ENCODE results near the gene MYL9.
"Not testable (repeated sequence)": the region's sequence is repeated elsewhere in the genome, so short reads cannot be mapped to it uniquely, and the experiment has no call there.

The MYL9 gene

GRCh38 chr20:36549942-36550789 is 8.8 kb downstream of the MYL9 start:
- no peak for DNase-seq (ENCODE audit: low spot score)

DNA sequence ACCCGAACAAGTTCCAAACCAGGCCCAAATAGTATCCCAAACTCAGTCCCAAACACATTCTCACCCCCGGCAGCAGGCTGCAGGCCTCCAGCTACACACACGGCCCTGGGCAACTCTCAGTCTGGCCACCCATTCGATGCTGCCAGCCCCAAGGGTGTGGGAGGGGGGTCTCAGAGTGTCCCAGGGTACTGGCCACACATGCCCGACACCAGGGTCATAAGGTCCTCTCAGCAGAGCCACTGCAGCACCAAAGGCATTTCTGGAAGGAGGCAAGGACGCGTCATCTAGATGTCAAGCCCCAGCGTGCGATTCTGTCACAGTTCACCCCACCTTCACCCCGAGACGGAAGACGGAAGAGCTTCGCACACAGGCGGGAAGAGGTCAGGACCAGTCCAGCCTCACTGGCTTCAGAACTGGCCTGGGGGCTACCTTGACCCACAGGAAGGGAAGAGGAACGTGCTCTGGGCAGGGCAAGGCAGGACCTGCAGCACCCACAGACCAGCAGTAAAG is 9.5 kb downstream of the MYL9 start:
- no peak for DNase-seq (ENCODE audit: low spot score)

- no peak for DNase-seq (ENCODE audit: low spot score)
These were observed 13.9 kb downstream of the MYL9 start for GRCh38 chr20:36555248-36555647.

DNA sequence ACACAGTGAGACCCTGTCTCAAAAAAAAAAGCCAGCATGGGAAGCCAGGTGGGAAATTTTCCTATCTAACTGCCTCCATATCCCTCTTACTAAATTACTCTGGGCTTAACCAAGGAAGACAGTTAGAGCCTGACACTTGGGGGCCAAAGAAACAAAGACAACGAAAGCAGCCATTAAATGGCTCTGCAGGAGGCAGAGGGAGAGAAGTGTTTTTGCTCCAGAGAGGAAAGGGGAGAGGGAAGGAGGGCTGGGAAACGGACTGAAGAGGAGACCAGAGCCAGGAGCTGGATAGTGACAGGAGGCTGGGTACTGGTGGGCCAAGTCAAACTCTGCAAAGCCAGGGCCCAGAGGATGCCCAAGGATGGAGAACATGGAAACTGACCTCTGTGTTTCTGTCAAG is 21.4 kb downstream of the MYL9 start:
- no peak for DNase-seq (ENCODE audit: low spot score)

DNA sequence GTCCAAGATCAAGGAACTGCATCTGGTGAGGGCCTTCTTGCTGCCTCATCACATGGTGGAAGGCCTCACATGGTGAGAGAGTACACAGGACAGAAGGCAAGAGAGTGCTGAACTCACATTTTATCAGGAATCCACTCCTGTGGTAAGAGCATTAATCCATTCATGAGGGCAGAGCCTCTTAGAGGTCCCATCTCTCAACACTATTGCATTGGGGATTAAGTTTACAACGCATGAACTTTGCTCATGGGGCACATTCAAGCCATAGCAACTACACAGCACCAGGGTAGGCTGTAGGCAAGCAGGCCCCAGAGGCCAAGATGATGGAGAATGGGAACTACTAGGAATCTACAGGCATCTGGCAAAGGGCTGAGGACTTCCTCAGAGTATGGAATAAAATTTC is 22.1 kb downstream of the MYL9 start:
- no peak for DNase-seq (ENCODE audit: low spot score)

DNA sequence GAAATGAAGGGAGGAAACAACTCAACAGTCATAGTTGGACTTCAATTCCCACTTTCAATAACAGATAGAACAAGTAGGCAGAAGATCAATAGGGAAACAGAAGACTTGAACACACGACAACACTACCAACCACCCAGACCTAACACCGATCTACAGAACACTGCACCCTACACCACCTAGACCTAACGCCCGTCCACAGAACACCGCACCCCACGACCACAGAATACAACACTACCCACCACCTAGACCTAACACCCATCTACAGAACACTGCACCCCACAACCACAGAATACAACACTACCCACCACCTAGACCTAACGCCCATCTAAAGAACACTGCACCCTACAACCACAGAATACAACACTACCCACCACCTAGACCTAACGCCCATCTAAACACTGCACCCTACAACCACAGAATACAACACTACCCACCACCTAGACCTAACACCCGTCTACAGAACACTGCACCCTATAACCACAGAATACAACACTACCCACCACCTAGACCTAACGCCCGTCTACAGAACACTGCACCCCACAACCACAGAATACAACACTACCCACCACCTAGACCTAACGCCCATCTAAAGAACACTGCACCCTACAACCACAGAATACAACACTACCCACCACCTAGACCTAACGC is 22.9 kb downstream of the MYL9 start:
- DNase-seq (ENCODE audit: low spot score) = not testable (repeated sequence)

GRCh38 chr20:36564726-36565121 is 23.4 kb downstream of the MYL9 start:
- DNase-seq (ENCODE audit: low spot score) = not testable (repeated sequence)

DNA sequence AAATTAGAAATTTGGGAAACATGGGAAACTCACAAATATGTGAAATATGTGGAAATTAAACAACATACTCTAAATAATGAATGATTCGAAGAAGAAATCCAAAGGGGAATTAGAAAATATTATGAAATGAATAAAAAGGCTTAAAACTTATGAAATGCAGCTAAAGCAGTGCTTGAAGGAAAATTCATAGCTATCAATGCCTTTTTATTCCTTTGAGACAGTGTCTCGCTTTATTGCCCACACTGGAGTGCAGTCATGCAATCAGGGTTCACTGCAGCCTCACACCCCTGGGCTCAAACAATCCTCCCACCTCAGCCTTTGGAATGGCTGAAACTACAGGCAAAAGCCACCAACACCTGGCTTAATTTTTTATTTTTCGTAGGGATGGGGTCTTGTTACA is 24.2 kb downstream of the MYL9 start:
- no peak for DNase-seq (ENCODE audit: low spot score)

- no peak for DNase-seq (ENCODE audit: low spot score)
These were observed 28.6 kb downstream of the MYL9 start for GRCh38 chr20:36569847-36570429.

DNA sequence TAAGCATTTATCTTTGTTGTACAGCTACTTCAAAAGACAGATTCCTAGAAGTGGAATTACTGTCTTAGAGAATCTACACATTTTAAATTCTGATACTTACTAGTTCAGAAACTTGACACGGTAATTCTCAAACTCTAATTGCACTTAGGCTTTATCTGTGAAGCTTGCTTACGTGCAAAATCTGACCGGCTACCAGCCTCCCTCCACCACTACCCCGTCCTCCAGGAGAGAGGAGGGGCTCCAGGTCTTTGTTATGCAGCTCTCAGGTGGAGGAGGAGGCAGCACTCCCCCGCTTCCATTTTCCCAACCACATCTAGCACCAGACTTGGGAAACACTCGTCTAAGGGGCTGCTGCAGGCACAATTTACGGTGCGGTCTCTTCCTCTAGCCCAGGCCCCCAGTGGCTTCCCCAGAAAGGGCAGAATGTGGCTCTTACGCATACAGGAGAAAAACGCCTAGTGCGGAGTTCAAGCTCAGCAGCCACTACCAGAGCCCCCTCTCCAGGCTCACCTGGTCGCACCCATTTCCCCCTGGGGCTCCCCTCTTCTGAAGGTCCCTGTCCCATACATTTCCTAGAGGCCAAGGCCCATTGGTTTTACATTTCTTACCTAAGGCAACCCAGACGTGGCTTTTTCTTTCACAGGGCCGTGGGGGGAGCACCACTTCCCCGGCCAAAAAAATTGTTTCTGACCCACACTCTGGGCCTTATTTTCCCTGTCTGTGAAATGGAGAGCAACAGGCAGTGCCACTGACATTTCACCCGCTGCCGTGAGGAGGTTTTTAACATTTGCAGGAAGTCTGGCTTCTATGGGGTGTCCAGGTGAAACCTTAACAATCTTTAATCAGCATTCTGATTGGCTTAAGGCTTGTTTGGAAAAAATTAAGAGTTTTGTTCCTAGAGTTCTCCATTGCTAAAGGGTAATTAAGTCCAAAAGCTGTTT is 30.5 kb downstream of the MYL9 start:
- DNase-seq (ENCODE audit: low spot score) = no peak

GRCh38 chr20:36572701-36573102 is 31.4 kb downstream of the MYL9 start:
- peak; percentile 63 for DNase-seq (ENCODE audit: low spot score)

DNA sequence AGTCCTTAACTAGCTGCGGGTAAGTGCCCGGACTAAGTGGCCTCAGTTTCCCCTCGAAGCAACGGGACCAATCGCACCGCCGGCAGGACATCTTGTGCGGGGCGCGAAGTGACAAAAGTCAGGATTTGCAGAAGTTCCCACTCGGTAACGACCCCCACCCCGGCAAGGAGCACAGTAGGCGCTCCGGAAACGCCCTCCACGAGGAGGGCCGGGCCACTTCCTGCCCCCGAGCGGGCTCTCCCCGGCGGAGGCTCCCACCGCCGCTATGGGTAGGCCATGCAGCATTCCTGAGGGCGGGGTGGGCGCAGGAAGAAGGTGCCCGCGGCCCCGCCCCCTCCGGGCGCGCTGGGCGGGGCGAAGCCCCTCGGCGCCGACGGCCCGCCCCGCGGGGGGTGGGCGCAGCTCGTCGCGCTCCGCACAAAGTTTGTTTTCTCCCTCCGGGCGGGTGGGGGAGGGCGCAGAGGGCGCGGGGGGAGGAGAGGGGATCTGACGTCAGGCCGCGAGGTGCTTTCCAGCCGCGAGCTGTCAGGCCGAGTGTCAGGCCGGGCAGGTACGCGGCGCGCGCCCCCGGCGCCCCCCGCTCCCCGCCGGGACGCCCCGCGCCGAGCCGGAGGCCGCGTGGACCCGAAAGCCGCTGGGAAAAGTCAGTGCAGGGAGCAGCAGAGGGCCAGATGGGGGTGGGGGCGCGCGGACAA is 31.9 kb downstream of the MYL9 start, which contains the start of gene TGIF2:
Gene TGIF2 (plus strand): TSS at position 495 of the 695 bp plus-strand sequence. CDS start 5,178 bp downstream, outside the sequence.
- peak; percentile 97 for DNase-seq (ENCODE audit: low spot score)

DNA sequence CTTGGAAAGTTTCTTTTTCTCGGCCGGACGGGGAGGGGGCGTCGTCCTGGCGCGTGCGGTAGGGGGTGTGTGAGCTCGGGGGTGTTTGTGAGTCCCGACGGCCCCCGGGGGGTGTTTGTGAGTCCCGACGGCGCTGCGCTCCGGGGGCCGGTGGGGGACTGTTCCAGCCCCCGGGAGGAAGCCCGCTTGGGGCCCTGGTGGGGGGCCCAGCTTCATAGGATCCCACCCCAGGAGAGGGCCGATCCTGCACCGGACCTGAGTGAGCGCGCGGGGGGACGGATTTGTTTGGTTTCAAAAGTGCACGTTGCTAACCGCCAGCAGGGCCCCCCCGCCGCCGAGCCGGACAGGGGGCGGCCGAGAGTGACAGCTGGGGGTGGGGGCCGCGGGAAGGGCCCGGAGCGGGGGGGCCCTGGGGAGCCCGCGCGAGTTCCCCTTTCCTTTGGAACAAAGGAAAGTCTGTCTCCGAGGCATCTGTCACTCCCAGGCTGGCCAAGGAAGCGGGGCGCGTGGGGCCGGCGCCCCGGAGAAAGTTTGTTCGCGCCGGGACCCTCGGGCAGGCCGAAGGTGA is 32.6 kb downstream of the MYL9 start:
- peak; percentile 61 for DNase-seq (ENCODE audit: low spot score)

- DNase-seq (ENCODE audit: low spot score) = peak; percentile 77
These were observed 33.2 kb downstream of the MYL9 start for GRCh38 chr20:36574366-36575135.

GRCh38 chr20:36576081-36576445 is 34.7 kb downstream of the MYL9 start:
- DNase-seq (ENCODE audit: low spot score) = no peak

DNA sequence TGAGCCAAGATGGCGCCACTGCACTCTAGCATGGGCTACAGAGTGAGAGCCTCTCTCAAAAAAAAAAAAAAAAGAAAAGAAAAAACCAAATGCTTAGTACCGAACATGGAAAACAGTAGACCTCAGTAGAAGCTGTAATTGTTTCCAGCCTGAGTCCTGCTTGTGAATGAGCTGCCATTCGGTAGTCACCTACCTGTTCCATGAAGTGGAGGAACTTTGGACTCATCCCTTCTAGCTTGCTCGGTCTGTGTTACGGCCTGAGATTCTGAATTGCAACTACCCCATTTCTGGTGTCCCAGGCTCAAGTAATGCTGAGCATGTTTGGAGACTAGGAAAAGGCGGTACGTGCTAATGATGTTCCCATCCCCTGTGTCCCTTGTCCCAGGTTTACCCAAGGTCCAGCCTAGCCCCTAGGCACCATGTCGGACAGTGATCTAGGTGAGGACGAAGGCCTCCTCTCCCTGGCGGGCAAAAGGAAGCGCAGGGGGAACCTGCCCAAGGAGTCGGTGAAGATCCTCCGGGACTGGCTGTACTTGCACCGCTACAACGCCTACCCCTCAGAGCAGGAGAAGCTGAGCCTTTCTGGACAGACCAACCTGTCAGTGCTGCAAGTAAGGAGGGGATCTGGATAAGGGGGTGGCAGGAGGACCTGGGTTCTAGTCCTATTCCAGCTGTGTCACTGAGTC is 37.2 kb downstream of the MYL9 start:
- DNase-seq (ENCODE audit: low spot score) = no peak

- DNase-seq (ENCODE audit: low spot score) = no peak
These were observed 38.8 kb downstream of the MYL9 start for GRCh38 chr20:36579996-36580545.

GRCh38 chr20:36582322-36582721 is 41.0 kb downstream of the MYL9 start:
- no peak for DNase-seq (ENCODE audit: low spot score)

DNA sequence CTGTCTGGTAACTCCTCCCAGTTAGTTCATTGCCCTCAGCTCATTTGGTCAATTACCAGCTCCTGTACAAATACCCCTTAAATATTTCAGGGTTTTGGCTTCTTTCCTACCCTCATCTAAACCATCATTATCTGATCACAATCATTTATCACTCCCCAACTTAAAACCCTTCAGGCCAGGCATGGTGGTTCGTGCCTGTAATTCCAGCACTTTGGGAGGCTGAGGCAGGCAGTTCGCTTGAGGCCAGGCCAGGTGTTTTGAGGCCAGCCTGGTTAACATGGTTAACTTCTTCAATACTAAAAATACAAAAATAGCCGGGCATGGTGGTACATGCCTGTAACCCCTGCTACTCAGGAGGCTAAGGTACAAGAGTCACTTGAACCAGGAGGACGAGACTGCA is 41.5 kb downstream of the MYL9 start:
- no peak for DNase-seq (ENCODE audit: low spot score)
